ENCODE results near the gene RRAGD.

RRAGD gene

GRCh38 chr6:89454300-89454699, 42.2 kb upstream of the RRAGD start:
- H3K9me3 ChIP-seq (replicated peaks in 1 of 2; ENCODE audit: control insufficient read depth in 2 of 2, insufficient read depth in 1 of 2, low read depth in 1 of 2, low read length in 2 of 2) = no peaks in the 10 kb centered on the region
- H3K36me3 ChIP-seq (replicated peaks in 1 of 2; ENCODE audit: control insufficient read depth in 2 of 2, insufficient read depth in 2 of 2, low read length in 2 of 2) = no peaks in the 10 kb centered on the region
- H3K4me2 ChIP-seq (ENCODE audit: insufficient read depth, low read length, poor library complexity, severe bottlenecking) = no peak overlapping the region
- H4K8ac ChIP-seq (ENCODE audit: low read depth, low read length) = no peak overlapping the region
- H3K79me1 ChIP-seq (ENCODE audit: low read depth, low read length) = peaks cover 2% of the 10 kb centered on the region
- no peak overlapping the region for H2BK5ac ChIP-seq (ENCODE audit: low read length)
- H2BK15ac ChIP-seq (ENCODE audit: low read length) = no peak overlapping the region
- no peak for DNase-seq (ENCODE audit: low spot score)
- no peak overlapping the region for H3K4ac ChIP-seq (ENCODE audit: low read length)
- no peak overlapping the region for H3K18ac ChIP-seq (ENCODE audit: low read length)
- no peak overlapping the region for H3K9ac ChIP-seq (ENCODE audit: low read depth, low read length, poor library complexity)
- WGBS, 2 donors (ENCODE audit: extremely low coverage in 2 of 2, insufficient read length in 2 of 2, insufficient replicate concordance in 1 of 2) = no CpG with 5 or more reads among the region's 2 CpGs
- H2BK12ac ChIP-seq (ENCODE audit: low read length) = no peak overlapping the region
- H3K27ac ChIP-seq (replicated peaks; ENCODE audit: low read length) = no peak overlapping the region
- H2AK5ac ChIP-seq (ENCODE audit: low read depth, low read length) = no peak overlapping the region
- H3K4me1 ChIP-seq (ENCODE audit: control insufficient read depth in 2 of 2, insufficient read depth in 1 of 2, low read depth in 1 of 2, low read length in 2 of 2) = peaks cover 0 to 2% of the 10 kb centered on the region in 2 donors
- no peaks in the 10 kb centered on the region for H3K27me3 ChIP-seq (ENCODE audit: control insufficient read depth in 3 of 3, insufficient read depth in 3 of 3, low read depth in 1 of 3, low read length in 3 of 3)
- no peak overlapping the region for H3K14ac ChIP-seq (ENCODE audit: low read length)
- no peak overlapping the region for H3K4me3 ChIP-seq (ENCODE audit: low read length in 2 of 2)
- no peak overlapping the region for H2BK120ac ChIP-seq (ENCODE audit: low read depth, low read length)
- H3K23ac ChIP-seq (ENCODE audit: low read depth, low read length, poor library complexity) = no peak overlapping the region
- H4K91ac ChIP-seq (ENCODE audit: low read depth, low read length, poor library complexity) = no peak overlapping the region
- no peak overlapping the region for H2AFZ ChIP-seq (ENCODE audit: low read length)

GRCh38 chr6:89452281-89452680, 40.2 kb upstream of the RRAGD start:
- no CpG with 5 or more reads among the region's 1 CpG for WGBS, 2 donors (ENCODE audit: extremely low coverage in 2 of 2, insufficient read length in 2 of 2, insufficient replicate concordance in 1 of 2)

GRCh38 chr6:89449193-89449592, 37.1 kb upstream of the RRAGD start:
- H4K91ac ChIP-seq (ENCODE audit: low read depth, low read length, poor library complexity) = no peak overlapping the region
- H4K8ac ChIP-seq (ENCODE audit: low read depth, low read length) = no peak overlapping the region
- H3K4me1 ChIP-seq (ENCODE audit: control insufficient read depth in 2 of 2, insufficient read depth in 1 of 2, low read depth in 1 of 2, low read length in 2 of 2) = peaks cover 0 to 2% of the 10 kb centered on the region in 2 donors
- no peak overlapping the region for H3K4me2 ChIP-seq (ENCODE audit: insufficient read depth, low read length, poor library complexity, severe bottlenecking)
- H3K9me3 ChIP-seq (replicated peaks in 1 of 2; ENCODE audit: control insufficient read depth in 2 of 2, insufficient read depth in 1 of 2, low read depth in 1 of 2, low read length in 2 of 2) = no peaks in the 10 kb centered on the region
- H3K27me3 ChIP-seq (ENCODE audit: control insufficient read depth in 3 of 3, insufficient read depth in 3 of 3, low read depth in 1 of 3, low read length in 3 of 3) = no peaks in the 10 kb centered on the region
- no peak overlapping the region for H2AK5ac ChIP-seq (ENCODE audit: low read depth, low read length)
- no peak for DNase-seq (ENCODE audit: low spot score)
- H2BK12ac ChIP-seq (ENCODE audit: low read length) = no peak overlapping the region
- no peak overlapping the region for H3K27ac ChIP-seq (replicated peaks; ENCODE audit: low read length)
- H3K79me1 ChIP-seq (ENCODE audit: low read depth, low read length) = no peaks in the 10 kb centered on the region
- no peak overlapping the region for H2AFZ ChIP-seq (ENCODE audit: low read length)
- no peak overlapping the region for H3K4me3 ChIP-seq (ENCODE audit: low read length in 2 of 2)
- H3K4ac ChIP-seq (ENCODE audit: low read length) = no peak overlapping the region
- no peak overlapping the region for H3K14ac ChIP-seq (ENCODE audit: low read length)
- WGBS, 2 donors (ENCODE audit: extremely low coverage in 2 of 2, insufficient read length in 2 of 2, insufficient replicate concordance in 1 of 2) = no CpG with 5 or more reads among the region's 1 CpG
- H2BK15ac ChIP-seq (ENCODE audit: low read length) = no peak overlapping the region
- no peak overlapping the region for H3K23ac ChIP-seq (ENCODE audit: low read depth, low read length, poor library complexity)
- no peak overlapping the region for H2BK120ac ChIP-seq (ENCODE audit: low read depth, low read length)
- no peak overlapping the region for H3K18ac ChIP-seq (ENCODE audit: low read length)
- no peak overlapping the region for H2BK5ac ChIP-seq (ENCODE audit: low read length)
- no peak overlapping the region for H3K9ac ChIP-seq (ENCODE audit: low read depth, low read length, poor library complexity)
- H3K36me3 ChIP-seq (replicated peaks in 1 of 2; ENCODE audit: control insufficient read depth in 2 of 2, insufficient read depth in 2 of 2, low read length in 2 of 2) = no peaks in the 10 kb centered on the region

More at GRCh38 chr6:89452281-89452680, 40.2 kb upstream of the RRAGD start:
- Histone ChIP-seq H3K36me3 (replicated peaks in 1 of 2; ENCODE audit: control insufficient read depth in 2 of 2, insufficient read depth in 2 of 2, low read length in 2 of 2) (no peaks in the 10 kb centered on the region), H2BK120ac (ENCODE audit: low read depth, low read length) (no peak overlapping the region), H2BK5ac (ENCODE audit: low read length) (no peak overlapping the region), H2BK12ac (ENCODE audit: low read length) (no peak overlapping the region), H3K27me3 (ENCODE audit: control insufficient read depth in 3 of 3, insufficient read depth in 3 of 3, low read depth in 1 of 3, low read length in 3 of 3) (no peaks in the 10 kb centered on the region), H3K18ac (ENCODE audit: low read length) (no peak overlapping the region), H2AK5ac (ENCODE audit: low read depth, low read length) (no peak overlapping the region), H3K4me3 (ENCODE audit: low read length in 2 of 2) (no peak overlapping the region), H3K14ac (ENCODE audit: low read length) (no peak overlapping the region), H4K8ac (ENCODE audit: low read depth, low read length) (no peak overlapping the region), H3K9me3 (replicated peaks in 1 of 2; ENCODE audit: control insufficient read depth in 2 of 2, insufficient read depth in 1 of 2, low read depth in 1 of 2, low read length in 2 of 2) (no peaks in the 10 kb centered on the region), H2BK15ac (ENCODE audit: low read length) (no peak overlapping the region), H3K27ac (replicated peaks; ENCODE audit: low read length) (no peak overlapping the region), H3K4ac (ENCODE audit: low read length) (no peak overlapping the region), H3K9ac (ENCODE audit: low read depth, low read length, poor library complexity) (no peak overlapping the region), H3K4me2 (ENCODE audit: insufficient read depth, low read length, poor library complexity, severe bottlenecking) (no peak overlapping the region), H3K79me1 (ENCODE audit: low read depth, low read length) (peaks cover 2% of the 10 kb centered on the region), H3K4me1 (ENCODE audit: control insufficient read depth in 2 of 2, insufficient read depth in 1 of 2, low read depth in 1 of 2, low read length in 2 of 2) (peaks cover 0 to 2% of the 10 kb centered on the region in 2 donors), H2AFZ (ENCODE audit: low read length) (no peak overlapping the region), H4K91ac (ENCODE audit: low read depth, low read length, poor library complexity) (no peak overlapping the region), H3K23ac (ENCODE audit: low read depth, low read length, poor library complexity) (no peak overlapping the region)
- no peak for DNase-seq (ENCODE audit: low spot score)

- Histone ChIP-seq H3K23ac (ENCODE audit: low read depth, low read length, poor library complexity) (no peak overlapping the region), H3K4me3 (ENCODE audit: low read length in 2 of 2) (no peak overlapping the region), H2BK5ac (ENCODE audit: low read length) (no peak overlapping the region), H4K8ac (ENCODE audit: low read depth, low read length) (no peak overlapping the region), H3K4me2 (ENCODE audit: insufficient read depth, low read length, poor library complexity, severe bottlenecking) (no peak overlapping the region), H3K27ac (replicated peaks; ENCODE audit: low read length) (no peak overlapping the region), H3K14ac (ENCODE audit: low read length) (no peak overlapping the region), H3K9ac (ENCODE audit: low read depth, low read length, poor library complexity) (no peak overlapping the region), H4K91ac (ENCODE audit: low read depth, low read length, poor library complexity) (no peak overlapping the region), H3K79me1 (ENCODE audit: low read depth, low read length) (no peaks in the 10 kb centered on the region), H2AK5ac (ENCODE audit: low read depth, low read length) (no peak overlapping the region), H3K4ac (ENCODE audit: low read length) (no peak overlapping the region), H3K27me3 (ENCODE audit: control insufficient read depth in 3 of 3, insufficient read depth in 3 of 3, low read depth in 1 of 3, low read length in 3 of 3) (no peaks in the 10 kb centered on the region), H2BK120ac (ENCODE audit: low read depth, low read length) (no peak overlapping the region), H3K36me3 (replicated peaks in 1 of 2; ENCODE audit: control insufficient read depth in 2 of 2, insufficient read depth in 2 of 2, low read length in 2 of 2) (no peaks in the 10 kb centered on the region), H3K9me3 (replicated peaks in 1 of 2; ENCODE audit: control insufficient read depth in 2 of 2, insufficient read depth in 1 of 2, low read depth in 1 of 2, low read length in 2 of 2) (no peaks in the 10 kb centered on the region), H2AFZ (ENCODE audit: low read length) (no peak overlapping the region), H3K4me1 (ENCODE audit: control insufficient read depth in 2 of 2, insufficient read depth in 1 of 2, low read depth in 1 of 2, low read length in 2 of 2) (no peaks in the 10 kb centered on the region), H3K18ac (ENCODE audit: low read length) (no peak overlapping the region), H2BK12ac (ENCODE audit: low read length) (no peak overlapping the region), H2BK15ac (ENCODE audit: low read length) (no peak overlapping the region)
- DNase-seq (ENCODE audit: low spot score) = no peak
- no CpG with 5 or more reads among the region's 5 CpGs for WGBS, 2 donors (ENCODE audit: extremely low coverage in 2 of 2, insufficient read length in 2 of 2, insufficient replicate concordance in 1 of 2)
Measured at GRCh38 chr6:89443658-89444057, 31.6 kb upstream of the RRAGD start.
